HG03066 (cell line): Measurements from ENCODE around the gene USP54.

Source experiments
- ATAC-seq: cut with Tn5 transposase; IDR thresholded peaks from one replicate; pipeline ENCODE4 v1.9.1; 2021; ENCODE audit warnings: low read depth; ENCODE audit not compliant: unreplicated experiment

USP54 gene

DNA sequence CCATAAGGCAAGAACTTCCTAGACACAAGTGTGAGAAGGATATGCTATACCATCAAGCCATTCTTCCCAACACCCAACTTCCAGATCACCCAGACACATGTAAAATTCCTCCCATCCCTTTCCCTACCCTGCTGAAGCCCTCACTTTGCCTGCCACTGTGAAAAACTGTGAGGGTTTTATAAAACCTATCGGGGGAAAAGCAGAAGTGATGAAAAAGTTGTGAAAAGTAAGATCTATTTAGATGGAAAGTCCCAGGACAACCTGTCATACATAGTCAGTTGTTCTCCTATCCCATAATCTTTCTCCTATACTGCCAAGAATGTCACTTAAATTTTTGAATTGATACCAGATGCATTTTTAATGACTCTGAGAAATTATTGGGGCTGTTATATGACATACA is 56.3 kb downstream of the USP54 start:
- ATAC-seq = no peak

DNA sequence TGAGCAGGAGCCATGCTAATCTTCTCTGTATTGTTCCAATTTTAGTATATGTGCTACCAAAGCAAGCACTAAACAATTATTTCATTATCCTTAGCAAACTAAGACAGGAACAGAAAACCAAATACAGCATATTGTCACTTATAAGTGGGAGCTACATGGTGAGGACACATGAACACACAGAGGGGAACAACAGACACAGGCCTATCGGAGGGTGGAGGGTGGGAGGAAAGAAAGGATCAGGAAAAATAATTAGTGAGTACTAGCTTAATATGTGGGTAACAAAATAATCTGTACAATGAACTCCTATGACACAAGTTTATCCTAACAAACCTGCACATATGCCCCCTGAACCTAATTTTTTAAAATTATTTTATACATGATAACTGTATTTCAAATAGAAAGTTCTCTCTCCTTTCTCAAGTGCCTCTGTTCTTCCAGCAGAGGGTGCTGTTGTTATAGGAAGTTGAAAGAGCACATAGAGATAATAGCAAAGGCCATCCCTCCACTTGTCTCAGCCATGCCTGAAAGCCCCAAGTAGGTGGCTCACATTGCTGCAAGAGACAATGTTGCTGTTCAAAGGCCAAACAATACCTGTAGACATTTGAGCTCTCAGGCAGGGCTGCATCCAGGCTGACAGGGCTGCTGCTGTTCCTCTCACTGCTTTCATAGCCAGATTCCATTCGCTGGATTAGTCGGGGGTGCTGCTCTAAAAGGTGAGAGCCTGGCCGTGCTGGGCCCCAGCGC is 61.9 kb downstream of the USP54 start:
- ATAC-seq = peak; percentile 58

DNA sequence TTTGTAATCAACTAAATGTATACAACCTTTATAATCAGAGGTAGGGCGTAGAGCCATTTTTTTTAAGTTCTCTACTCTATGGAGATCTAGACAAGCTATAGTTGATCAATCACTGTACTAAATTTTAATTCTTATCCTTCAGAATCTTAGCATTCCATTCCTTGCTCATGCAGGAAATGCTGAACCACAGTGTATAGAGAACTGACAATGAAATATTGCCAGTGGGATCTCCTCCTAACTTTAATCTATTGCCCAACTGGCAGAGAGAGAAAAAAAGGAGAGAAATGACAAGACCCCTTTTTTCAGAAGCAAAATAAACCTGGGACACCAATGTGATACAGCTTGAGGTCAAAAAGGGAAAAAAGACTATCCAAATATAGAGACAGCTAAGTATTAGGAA is 68.9 kb downstream of the USP54 start:
- ATAC-seq = no peak

DNA sequence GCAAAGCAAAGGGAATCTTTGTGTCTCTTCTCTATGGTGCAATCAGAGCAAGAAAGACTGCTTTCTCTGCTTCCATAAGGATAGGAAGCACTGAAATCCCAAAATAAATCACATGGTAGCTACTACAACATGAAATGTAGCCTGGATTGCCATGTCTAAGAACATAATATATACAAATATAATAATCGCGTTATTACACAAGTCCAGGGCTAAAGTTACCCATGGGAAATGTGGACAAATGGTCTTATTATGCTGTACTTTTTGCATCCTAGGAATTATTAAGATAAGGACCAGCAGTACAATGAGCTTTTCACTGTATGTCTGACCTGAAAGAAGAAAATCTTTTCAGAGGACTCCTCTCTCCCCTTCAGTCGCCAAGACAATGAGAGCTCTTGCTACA is 71.8 kb downstream of the USP54 start:
- ATAC-seq = no peak

DNA sequence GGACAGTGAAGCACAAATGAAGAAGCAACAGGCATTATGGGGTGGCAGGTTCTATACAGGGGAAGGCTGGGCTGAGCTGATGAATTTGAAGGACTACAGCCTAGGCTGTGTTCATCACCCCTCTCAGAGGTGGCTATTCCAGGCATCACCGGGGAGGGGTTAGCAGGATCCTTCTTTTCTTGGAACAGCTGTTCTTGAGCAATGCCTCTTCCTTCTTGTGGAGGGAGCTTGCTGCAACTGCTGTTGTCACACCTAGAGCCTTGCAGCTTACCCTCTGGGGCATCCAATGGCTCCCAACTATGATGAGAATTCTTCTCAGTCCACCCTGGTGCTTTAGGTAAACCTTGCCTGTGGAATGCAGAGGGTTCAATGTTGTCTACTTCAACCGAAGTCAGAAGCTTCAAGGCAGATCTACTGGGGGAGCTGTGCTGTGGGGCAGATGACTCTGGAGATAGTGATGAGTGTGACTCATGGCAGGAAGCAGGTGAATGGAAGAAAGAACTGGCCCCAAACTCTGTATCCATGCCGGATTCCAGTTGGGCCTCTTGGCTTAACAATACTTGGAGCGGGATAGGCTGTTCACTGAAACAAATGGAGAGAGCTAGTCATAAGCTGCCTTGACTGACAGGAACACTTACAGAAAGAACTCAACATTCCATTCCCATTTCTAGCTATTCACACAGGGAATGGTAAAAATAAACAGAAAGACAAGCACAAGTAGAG is 73.8 kb downstream of the USP54 start:
- ATAC-seq = no peak

DNA sequence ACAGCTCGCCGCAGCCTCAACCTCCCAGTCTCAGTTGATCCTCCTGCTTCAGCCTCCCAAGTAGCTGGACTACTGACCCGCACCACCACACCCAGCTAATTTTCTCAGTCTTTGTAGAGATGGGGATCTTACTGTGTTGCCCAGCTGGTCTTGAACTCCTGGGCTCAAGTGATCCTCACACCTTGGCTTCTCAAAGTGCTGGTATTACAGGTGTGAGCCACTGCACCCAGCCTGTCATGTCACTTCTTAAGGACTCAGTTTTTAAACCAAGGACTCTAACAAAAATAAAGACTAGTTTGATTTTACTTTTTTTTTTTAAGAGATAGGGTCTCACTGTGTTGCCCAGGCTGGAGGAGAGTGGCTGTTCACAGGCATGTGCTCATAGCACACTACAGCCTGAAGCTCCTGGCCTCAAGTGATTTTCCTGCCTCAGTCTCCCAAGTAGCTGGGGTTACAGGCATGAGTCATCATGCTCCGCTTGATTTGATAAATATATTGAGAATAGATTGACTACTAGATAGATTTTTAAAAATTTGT is 78.9 kb downstream of the USP54 start:
- ATAC-seq = no peak

DNA sequence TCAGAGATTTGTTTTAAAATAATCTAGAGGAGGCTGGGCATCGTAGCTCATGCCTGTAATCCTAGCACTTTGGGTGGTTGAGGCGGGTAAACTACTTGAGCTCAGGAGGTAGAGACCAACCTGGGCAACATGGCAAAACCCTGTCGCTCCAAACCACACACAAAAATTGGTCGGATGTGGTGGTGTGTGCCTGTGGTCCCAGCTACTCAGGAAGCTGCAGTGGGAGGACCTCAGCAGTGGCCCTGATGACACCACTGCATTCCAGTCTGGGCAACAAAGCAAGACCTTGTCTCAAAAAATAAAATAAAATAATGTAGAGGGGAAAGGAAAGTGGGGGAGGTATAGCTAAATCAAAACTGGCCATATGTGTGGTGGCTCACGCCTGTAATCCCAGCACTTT is 81.4 kb downstream of the USP54 start:
- no peak for ATAC-seq

DNA sequence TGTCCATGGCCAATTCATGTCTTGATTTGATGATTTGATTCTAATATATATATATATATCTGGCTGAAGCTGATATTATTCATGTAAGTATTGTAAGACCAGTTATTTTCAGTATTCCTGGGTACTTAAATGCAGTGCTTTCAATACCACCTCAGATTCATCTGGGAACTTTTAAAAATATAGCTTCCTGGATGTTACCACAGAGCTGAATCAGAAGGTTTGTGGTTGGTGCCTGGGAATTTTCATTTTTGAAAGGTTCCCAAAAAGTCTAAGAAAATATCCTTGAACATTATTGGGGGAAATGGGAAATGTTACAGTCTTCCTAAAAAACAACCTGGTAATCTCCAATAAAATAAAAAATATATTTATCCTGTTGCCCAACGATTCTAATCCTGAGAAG is 84.7 kb downstream of the USP54 start:
- no peak for ATAC-seq

DNA sequence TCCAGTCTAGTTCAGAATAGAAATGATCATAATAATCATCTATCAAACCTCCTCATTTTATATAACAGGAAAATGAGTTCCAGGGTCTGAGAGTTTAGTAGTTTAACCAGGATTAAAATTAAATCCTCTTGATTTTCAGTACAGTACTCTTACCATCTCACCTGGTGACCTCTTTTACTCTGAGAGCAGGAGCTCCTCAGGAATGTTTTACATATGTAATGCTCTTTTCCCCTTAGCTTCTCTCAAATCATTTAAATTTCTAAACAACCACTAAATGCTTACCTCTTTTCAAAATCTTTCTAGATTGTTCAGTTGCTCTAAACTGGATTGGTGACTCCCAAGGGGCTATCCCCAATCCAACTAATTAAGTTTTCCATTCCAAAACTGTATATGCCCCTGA is 85.1 kb downstream of the USP54 start:
- ATAC-seq = no peak

DNA sequence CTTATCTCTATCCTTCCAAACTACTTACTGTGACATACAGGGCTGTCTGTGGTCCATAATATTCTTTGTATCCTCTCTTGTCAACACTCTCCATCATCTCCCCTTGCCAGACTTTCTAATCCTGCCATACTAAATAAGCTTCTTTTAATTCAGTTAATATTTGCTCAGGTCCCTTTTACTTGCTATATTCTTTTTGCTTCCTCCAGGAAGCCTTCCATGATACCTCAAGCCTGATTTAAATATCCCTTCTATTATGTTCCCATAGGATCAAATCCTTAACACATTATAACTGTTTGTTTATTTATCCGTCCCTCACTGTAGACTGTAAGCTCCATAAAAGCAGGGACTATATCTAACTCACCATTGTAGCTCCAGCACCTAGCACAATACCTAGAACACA is 88.1 kb downstream of the USP54 start:
- no peak for ATAC-seq

DNA sequence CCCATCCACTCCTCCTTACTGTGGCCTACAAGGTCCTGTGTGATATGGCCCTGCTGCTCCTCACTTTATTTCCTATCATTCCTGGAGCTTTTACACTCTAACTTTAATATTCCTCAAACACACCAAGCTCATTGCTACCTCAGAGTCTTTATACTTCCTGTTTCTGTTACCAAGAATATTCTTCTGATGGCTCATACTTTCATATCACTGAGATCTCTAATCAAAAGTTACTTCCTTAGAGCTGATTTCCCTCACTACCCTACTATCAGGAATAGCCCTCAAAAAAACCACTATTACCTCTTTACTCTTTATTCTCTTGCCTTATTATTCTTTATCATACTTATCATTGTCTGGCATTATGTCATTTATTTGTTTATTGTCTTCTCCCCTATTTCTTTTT is 89.5 kb downstream of the USP54 start:
- no peak for ATAC-seq

DNA sequence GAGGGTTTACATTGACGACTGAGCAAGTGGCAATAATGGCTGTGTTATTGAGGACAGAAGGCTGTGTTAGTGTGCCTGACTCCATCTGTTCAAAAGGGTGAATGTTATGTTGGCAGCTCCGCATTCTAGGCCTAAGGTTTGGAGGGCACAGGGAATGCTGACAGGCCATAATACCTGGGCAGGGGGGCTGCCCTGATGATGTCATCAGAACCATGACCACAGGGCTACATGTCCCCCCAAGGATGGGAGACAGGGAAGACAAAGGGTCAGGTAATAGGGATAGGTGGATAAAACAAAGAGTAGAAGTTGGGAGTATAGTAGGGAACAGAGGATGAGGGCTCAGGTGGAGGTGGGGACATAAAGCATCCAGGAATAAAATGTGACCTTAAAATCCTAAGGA is 93.5 kb downstream of the USP54 start:
- ATAC-seq = no peak

DNA sequence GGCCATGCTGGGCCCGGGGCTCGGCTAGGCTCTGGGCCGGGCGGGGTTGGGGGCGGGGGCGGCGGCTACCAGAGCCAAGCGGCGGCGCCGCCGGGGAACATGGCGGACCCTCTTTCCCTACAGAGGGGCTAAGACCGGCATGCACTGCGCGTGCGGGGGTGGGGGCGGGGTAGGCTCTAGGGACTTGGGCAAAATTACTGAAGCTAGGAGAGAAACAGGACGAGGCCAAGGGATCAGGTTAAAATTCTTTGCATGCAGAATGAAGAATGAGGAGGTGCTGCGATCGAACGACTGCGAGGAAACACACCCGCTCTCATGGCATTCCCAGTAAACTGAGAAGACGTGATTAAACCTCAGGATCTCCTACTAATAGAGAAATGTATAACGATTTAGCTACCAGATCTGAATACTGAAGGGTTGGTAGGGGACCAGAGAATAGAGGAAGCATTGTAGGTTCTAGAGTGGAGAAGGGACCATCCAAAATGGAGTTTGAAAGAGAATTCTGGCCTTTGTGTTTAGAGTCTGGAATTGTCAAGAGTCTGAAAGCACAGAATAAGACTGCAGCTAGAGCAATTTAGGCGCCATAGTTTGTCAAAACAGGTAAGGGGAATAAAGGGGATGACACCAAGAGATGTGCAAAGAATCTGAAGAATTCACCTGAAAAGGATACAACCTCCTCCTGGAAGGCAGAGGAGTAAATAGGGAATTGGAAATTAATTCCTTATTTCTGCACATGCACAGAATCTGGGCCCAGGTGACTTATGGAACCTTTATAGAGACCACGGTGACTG is 95.1 kb downstream of the USP54 start, which contains the start of gene PPP3CB:
Gene PPP3CB, minus strand, starts transcription at position 141 of the 791 bp plus-strand sequence. Its CDS starts 135 bp downstream, at position 6.
- peak; percentile 57 for ATAC-seq

DNA sequence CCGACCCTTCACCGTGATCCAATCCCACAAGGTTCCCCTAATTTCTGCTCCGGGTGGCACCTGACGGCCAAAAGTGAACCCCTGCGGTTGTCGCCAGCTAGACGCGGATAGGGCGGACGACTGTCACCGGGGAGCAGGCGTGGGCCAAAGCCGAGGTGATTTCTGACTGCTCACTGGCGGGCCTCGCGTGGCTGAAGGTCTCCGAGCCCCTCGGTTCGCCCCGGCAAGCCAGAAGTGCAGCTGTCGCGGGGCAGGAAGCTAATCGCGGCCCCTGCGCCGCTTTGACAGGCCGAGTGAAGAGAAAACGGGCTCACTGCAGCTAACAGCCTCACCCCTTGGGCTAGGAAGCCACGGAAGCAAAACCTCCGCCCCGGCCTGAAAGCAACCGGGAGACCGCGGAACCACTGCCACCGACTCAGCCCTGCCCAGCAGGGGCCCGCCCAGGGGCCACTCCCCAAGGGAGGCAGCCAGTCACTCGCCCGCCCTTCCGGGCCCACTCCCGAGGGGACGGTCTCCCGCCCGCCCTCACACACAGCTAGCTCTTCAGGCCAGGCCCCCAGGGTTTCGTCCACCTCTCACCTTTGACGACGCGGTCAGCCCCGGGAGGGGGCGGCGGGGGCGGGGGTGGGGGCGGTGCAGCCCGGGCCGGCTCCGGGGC is 95.8 kb downstream of the USP54 start:
- ATAC-seq = peak; percentile 90

DNA sequence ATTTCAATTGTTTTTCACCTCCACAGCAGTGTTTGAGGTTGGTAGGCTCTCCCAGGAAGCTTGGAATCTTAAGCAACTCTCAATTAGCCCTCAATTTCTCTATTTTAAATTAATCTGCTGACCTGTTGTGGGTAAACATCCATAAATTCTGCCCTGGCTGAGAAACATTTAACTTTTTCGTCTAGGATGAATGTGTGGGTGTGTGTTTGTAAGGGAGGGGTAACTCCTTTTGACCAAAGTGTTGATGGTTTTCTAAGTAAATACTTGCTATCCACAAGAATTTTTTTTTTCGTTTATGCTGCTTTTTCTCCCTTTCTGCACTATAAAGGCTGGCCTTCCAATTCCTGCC is 96.3 kb downstream of the USP54 start:
- ATAC-seq = no peak

DNA sequence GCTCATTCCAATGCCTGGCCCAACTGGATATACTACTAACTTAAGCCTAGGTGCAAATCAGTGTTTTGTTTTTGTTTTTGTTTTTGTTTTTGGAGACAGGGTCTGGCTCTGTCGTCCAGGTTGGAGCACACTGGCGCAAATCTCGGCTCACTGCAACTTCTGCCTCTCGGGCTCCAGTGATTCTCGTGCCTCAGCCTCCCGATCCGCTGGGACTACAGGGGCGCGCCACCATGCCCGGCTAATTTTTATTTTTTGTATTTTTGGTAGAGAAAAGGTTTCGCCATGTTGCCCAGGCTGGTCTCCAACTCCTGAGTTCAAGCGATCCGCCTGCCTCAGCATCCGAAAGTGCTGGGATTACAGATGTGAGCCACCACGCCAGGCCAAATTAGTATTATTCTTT is 96.9 kb downstream of the USP54 start:
- no peak for ATAC-seq

DNA sequence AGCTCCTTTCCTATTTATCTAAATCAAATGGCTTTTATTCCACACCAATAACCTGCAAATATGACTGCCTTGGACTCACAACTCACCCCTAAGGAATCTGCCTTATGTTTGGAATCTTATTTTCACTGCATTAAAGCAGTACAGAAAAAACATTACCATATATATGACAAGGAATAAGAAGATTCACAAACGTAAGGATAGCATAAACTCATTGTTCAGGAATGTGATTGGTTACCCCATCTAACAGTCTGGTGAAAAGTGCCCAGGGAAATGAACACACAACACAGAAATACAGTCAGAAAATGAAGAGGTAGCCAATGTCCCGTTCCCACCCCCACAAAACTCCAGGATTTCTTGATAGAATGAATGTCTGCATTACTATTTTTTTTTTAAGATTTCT is 97.4 kb downstream of the USP54 start:
- no peak for ATAC-seq

DNA sequence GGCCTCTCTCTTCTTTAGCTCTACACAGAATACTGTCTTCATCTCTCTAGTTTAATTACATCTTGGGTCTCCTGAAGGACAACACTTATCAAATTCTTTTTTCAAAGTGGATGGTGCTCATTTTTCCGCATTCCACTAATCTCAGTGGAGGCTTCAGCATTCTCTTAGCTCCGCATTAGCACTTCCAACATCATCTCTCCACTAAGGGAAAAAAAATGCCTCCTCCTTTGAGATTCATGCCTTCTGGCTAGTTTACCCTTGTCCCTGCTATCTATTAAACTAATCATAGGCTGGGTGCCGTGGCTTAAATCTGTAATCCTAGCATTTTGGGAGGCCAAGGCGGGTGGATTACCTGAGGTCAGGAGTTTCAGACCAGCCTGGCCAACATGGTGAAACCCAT is 104.5 kb downstream of the USP54 start:
- ATAC-seq = no peak

DNA sequence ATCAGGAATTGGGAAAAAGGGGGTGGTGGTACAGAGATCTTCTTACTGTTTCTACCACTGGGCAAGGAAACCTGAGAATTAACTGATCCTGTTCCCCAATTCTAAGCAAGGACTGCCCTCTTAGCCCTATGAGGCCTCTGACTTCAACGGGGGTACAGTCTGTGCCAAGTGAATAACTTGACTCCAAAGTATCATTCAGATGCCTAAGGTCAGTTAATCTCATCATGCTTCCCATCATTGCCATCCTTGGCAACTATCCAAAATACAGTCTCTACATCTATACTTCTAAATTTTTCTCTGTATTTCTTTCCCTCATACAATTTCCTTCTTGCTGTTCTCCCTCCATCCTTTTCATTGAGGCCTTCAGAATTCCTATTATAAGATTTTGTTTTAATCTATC is 105.8 kb downstream of the USP54 start:
- no peak for ATAC-seq

DNA sequence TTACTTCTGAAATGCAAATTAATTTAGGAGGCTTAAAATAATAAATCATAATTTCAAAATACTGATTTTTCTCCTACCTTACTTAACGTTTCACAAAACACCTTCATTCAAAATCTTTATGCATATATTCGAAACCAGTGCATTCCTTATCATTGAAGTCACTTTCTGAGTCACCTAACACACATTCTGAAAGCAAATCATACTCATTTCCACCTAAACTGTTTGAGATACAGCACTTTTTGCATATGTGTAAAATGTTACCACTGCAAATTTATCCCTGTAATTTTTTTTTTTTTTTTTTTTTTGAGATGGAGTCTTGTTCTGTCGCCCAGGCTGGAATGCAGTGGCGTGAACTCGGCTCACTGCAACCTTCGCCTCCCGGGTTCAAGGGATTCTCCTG is 111.0 kb downstream of the USP54 start:
- ATAC-seq = no peak

DNA sequence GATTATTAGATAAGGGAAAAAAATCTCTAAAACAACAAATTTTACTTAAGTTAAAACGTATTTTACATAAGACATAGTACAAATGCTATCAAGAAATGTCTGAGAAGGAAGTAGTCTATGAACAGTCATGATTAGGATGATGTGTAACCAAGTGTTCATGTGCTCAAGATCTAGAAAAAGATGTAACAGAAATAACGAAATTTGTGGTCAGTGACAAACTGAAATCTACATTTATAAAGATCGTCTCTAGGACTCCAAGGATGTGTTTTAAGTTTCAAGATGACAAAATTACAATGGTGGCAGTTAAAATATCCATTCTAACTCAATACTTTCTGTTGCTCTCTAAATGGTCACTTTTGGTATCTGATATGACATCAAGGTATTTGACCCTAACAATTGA is 112.5 kb downstream of the USP54 start:
- ATAC-seq = no peak
